ENCODE data around the gene PPIG.

DNA sequence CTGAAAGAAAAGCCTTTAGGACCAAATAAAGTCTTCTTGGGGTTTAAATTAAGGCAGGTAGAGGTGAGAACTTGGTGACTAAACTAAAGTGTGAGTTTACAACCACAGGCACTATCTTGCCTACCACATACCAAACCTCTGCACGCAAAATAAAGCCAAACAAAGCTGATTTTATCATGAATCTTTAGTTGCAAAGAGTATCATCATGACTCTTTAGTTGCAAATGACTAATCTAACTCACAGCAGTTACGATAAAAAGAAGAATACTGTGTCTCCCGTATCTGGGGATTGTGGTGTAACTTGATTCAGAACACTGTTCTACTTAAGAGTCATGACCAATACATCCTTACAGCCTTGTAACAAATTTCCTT lies 98.9 kb downstream of the PPIG start:
- TF ChIP-seq GATA2 (IDR thresholded peaks at IDR 0.05; ENCODE audit: low read depth, low read length), result no peak
- TF ChIP-seq GATA3 (IDR thresholded peaks at IDR 0.05; ENCODE audit: low read depth, low read length), result no peak

All from SH-SY5Y (cell line).